GM18867 (cell line): ENCODE data around the gene KCNC1.
A peak's percentile ranks its signal among the peaks of the same experiment; 100 is the strongest.

Experiments used
- ATAC-seq: cut with Tn5 transposase; IDR thresholded peaks from one replicate; pipeline ENCODE4 v1.9.1; 2021; ENCODE audit warnings: mild to moderate bottlenecking, moderate library complexity; ENCODE audit not compliant: unreplicated experiment

Gene KCNC1

DNA sequence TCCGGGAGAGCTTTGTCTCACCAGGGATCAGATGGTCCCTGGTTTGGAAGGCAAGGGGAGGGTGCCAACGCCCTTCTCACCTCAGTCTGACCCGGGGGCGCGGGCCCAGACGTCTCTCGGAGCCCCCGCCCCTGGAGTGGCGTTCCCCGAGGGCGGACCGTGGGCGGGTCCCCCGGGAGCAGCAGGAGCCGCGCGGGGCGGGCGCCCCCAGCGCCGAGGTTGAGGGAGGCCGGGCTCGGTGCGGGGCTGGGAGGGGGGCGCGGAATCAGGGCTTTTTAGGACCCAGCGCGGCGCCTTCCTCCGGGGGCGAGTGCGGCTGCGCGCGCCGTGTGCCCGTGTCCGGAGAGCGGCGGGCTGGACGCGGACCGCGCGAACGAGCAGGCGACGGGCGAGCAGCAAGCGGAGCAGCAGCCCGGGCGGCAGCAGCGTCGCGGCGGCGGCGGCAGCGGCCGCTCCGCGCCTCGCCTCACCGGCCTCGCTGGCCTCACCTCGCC is at the start of gene KCNC1:
KCNC1 (plus strand) TSS at position 364 of the 494 bp plus-strand sequence. CDS start 1,222 bp downstream, outside the sequence.
- ATAC-seq: peak; percentile 18

DNA sequence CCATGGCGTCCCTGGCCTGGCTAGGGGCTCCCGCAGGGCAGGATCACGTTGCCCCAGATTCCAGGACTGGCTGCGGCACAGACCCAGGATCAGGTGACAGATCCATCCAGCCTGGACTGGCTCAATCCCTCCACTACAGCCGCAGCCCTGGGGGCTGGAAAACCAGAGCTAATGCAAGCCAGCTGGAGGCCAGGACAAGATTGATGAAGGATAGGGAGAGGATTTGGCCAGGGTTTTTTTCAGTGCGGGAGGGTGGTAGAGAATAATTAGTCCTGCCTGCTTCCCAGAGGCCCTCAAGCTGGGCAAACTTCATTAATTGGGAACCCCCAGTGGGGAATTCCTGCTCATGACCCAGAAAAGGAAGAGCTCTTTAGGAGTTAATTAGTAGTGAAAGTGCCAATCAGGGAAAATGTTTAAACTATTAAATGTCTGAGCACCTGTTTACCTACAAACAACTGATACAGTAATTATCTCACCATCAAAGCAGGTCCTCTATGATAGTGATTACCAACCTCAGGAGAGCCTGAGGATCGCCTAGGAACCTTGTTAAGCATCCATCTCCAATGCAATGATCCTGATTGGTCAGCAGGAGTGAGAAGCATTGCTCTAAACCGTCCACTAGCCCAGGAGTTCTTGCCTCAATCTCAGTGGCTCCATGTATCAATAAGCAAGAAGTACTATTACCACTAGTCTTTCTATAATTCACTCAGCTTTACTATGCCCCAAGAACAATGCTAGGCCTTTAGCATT is 48.2 kb upstream of the KCNC1 start:
- ATAC-seq: no peak

DNA sequence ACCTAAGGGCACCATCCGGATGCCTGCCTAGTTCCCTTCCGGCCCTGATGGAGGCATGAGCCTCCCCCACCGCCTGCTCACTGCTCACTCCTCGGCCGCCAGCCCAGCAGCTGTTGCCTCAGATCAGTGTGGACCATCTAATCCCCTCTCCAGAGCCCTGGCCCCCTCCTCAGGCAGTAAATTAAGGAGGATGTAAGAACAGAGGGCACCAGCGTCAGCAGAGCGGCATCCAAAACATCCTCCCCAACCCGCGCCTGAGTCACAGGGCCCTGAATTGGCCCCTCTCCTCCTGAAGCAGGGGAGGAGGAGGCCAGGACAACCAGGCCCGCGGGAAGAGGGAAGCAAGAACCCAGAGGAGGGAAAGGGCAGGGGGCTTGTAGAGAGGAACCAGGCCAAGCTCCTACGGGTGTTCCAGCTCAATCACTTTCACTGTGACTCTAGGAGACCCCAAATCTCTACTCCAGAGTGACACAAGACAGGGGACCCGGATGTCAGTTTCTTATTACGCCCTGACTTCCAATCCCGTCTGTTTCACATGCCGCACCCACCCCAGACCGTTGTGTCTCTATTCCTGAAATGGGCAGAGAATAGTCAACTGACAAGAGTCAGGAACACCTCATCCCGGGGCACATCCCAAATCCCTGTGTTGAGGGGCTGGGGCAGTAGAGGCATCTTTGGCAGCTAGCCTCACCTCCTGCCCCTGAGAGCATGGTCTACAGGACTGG is 46.5 kb upstream of the KCNC1 start:
- ATAC-seq: no peak

DNA sequence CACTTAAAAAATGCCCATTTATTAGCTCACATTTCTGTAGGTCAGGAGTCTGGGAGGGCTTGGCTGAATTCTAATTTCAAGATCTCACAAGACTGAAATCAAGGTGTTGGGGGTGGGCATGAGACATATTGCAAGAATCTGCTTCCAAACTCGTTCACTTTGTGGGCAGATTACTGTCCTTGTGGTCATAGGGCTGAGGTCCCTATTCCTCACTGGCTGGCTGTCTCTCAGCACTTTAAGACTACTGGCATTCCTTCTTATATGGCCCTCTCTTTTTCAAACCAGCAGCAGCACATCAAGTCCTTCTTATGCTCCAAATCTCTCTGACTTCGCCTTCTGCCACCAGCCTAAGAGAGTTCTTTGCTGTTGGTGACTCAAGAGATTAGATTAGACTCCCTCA is 43.0 kb upstream of the KCNC1 start:
- ATAC-seq: no peak

DNA sequence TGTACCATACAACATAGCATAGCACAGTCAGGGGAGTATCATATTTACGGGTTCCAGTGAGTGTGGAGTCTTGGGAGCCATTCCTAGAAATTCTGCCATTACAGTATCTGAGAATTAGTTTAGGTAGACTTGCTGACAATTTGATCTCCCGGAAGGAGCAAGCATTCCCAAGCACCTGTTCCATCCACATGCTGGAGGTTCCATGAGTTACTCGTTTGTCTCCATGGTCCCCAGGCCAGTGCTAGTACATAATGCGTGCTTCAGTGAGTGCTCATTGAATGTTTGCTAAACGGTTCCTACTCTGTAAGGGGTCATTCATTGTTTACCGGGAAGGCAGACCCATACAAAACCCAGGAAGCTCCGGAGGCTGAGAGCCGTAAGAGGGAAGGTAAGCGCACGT is 42.6 kb upstream of the KCNC1 start:
- no peak for ATAC-seq

DNA sequence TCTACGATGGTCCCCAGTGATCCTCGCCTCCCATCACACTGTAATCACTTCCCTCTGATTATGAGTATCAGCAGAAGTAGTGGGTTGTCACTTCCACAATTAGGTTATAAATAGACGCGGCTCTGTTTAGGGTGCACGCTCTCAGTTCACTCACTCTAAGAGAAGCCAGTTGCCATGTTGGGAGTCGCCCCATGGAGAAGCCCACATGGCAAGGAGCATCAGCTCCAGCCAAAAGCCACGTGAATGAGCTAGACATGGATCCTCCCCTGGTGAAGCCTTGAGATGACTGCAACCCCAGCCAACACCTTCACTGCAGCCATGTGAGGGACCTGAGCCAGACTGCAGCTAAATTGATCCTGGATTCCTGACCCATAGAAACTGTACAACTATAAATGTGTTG is 41.6 kb upstream of the KCNC1 start:
- ATAC-seq: no peak

DNA sequence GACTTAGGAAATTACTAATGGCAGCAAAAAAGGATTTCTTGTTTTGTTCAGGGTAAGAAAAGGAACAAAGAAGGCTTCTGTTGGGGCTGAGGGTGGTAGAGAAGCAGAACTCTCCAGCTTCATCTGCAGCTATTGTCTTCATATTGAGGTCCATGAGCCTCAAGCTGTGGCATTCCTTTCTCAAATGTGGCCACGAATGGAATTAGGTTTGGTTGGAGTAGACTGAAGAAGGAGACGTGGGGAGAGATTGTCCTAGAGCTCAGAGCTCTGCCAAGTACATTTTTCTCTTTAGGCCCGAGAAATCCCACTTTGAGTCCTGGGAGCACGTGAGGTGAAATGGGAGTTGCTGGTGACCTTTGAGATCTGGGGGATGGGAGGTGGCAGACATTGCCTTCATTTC is 41.0 kb upstream of the KCNC1 start:
- no peak for ATAC-seq

DNA sequence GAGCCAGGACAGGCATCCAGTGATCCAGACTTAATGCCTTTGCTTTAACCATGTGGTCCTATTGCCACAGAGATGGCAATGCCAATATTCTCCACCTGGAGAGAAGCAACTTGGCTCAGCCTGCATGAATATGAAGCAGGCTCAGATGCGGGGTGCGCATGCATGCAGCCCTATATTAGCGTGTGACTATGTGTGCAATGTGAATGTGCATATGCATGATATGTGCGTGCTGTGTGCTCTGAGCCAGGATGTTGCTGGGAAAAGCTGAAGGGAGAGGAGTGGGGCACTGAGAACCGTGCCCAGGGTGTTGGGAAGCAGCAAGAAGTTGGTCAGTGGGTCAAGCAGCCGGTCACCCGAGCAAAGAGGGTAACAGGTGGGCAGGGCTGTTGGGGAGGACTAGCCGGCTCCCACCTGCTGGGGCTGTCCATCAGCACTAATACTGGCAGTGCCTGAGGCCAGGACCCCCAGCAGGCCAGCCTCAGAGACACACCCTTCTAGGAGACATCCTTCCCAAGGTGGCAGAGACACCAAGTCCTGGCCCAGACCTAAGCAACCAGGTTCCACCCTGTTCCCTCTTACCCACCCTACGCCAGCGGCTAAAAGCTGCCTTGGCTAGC is 40.0 kb upstream of the KCNC1 start:
- ATAC-seq: no peak

DNA sequence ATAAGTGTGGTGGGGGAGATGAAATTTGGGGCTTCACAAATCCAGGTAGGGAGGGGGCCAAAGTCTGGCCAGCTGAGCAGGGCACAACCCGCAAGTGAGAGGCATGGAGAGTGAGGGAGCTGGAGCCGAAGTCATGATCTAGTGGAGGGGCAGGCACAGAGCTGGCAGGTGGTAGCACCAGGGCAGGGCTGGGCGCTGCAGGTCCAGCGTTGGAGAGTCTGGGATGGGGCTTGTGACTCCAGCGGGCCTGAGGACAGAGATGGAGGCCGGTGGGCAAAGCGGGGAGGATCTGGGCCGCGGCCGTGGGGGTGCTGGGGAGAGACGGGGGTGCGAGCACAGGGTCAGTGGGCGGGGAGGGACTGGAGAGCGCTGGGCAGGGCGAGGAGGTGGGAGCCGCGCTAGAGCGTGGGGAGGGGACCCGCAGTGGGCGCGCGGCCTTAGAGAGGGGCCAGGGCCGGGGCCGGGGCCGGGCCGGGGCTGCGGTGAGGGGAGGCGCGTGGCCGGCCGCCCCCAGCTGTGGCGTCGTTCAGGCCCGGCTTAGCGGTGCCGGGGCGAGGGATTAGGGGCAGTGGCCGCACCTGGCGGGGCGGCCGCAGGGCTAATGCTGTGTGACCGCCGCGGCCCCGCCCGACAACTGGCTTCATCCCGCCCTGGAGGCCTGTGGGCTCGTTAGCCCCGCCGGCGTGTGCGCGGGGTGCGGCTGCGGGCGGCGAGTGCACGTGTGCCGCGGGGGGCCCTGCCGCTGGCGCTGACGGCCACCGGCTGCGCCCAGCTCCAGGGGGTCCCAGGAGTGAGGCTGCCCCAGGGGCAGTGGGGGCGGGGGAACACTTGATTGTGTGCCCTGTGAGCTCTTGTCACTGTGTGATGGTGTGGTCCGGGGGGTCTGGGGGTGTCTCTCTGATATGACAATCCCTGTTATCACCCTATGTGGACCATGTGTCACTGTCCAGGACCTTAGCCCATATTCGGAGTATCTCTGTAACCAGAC is 38.8 kb upstream of the KCNC1 start:
- no peak for ATAC-seq

DNA sequence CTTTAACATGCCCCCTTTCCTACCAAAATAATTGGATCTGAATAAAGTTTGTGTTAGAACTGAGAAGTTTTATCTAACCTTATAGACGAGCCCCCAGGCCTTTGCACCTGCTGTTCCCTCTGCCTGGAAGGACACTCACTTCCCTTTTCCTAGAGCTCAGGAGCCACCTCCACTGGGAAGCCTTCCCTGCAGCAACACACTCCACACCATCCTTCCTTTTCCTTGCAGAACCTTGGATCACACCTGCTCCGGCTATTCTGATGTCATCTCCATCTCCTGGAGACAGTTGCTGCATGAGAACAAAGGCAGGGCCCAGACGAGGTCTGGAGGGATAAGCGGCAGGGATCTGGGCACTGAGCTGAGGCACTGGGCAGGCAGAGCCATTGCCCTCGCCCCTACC is 37.8 kb upstream of the KCNC1 start:
- no peak for ATAC-seq

DNA sequence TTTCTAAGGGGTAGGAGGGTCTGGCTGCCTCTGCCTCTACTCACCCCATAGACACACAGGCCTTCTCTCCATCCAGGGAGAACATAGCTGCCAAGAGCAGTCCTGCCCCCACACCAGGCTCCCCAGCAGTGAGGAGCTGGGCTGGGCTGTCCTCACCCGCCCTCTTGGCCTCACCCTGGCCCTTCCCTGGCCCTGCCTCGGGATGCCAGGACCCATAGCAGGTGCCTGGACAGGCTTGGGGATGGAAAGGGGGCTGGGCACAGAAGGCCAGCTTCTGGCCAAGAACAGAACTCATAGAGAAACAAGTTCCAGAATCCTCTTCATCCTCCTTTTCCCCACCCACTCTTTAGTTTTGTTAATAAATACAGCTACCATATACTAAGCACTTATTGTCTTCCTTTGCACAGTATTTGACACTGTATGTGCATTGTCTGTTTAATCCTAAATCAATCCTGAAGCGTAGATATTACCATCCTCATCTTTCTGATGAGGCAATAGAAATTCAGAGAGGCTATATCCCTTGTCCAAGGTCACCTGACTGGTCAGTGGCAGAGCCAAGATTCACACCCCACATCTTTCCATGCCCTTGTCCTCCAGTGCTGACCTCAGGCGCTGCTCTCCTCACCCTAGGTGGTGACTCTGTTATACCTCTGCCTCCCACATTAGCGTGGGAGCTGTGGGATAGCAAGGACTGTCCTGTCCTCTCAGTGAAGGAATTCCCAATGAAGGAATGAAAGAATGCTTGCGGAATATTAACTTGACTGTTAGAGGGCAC is 37.2 kb upstream of the KCNC1 start:
- no peak for ATAC-seq

DNA sequence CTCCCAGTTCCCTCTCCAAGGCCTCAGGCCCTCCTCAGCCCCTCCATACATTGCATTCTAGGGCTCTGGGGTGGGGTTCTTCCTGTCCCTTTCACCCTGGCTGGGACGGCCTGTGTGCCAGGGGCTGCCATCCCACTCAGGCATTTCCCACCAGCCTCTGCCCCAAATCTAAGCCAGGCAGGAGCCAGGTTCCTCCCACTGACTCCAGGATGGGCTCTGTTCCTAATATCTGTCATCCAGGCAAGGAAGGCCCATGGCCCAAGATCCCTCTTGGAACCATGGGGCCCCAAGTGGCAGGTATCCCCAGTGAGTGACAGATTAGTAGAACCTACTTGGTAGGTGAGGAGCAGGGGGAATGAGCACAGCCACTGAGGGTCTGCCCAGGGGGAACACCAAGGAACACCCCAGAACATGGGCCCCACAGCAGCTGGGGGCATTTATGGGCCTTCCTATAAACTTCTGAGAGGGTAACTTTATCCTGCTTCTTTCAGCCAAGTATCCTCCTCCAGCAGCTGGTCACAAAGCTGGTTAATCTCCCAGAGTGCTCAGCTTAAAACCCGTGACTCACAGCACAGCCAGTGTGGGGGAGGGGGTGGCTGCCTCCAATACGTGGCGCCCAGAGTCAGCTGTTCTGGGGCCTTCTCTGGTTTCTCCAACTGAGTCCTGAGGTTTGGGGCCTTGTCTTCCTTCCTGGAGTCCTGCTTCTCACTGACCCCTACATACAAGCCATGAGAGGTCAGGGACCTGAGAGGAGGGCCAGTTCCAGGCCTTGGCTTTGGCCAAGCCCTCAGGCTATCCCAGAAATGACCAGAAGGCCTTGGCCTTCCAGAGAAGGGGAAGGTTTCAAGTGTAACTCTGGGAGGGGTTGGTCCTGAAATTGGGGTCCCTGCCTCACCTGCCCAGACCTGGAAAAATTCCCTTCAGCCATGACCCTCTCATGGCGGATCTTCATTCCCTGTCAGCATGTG is 35.1 kb upstream of the KCNC1 start:
- no peak for ATAC-seq

DNA sequence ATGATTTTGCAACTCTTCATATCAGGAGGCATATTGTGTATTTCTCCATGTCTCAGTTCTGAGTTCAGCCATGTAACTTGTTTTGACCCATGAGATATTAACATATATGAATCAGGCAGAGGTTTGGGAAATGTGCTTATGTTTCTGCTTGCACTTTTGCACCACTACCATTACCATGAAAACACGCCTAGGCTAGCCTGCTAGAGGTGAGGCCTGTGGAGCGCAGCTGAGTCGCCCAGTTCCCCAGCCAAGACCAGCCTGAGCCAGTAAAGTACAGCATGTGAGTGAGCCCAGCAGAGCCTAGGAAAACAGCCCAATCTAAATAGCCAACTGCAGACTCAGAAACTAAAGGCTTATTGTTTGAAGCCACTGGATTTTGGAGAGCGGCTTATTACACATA is 33.6 kb upstream of the KCNC1 start:
- no peak for ATAC-seq

DNA sequence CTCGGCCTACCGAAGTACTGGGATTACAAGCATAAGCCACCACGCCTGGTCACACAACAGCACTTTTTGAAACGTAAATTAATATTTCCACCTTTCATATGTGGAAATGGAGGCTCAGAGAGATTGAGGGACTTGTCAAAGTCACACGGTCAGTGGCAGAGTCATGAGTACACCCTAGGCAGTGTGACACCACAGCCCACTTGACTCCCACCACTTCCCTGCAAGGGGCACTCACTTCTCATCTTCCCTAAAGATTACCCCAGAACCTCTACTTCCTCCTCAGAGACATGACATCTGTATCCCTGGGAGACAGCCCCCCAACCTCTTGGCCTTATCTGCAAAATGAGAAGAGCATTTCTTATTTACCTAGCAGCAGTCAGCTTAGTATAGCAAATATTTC is 31.7 kb upstream of the KCNC1 start:
- no peak for ATAC-seq

DNA sequence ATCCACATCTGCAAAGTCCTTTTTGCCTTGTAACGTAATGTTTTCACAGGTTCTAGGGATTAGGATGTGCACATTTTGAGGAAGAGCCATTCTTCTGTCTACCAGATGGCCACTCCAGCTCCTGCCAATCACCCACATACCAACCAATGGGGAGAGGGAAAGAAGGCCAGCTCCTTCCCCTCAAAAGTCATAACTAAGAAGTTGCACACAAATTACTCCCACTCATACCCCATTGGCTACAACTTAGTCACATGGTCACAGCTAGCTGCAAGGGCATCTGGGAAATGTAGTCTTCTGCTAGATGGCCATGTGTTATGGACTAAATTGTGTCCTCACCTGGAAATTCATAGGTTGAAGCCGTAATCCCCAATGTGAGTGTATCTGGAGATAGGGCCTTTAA is 30.6 kb upstream of the KCNC1 start:
- peak; percentile 58 for ATAC-seq

DNA sequence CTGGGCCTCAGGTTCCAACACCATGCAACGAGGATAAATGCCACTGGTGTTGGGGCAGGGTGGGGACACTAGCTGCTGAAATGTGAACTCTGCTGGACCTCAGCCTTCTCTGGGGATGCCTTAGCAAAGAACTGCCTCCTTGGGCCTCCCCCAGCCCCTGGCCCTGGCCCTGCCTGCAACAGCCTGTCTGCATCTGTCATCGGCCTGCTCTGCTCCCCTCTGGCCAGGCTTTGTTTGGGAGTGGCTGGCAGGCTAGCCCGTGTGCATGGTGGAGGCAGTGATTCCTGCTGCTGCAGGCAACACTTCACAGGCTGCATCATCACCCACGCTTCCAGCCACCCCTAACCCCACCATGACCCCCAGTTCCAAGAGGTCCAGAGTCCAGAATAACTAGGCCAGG is 26.8 kb upstream of the KCNC1 start:
- ATAC-seq: no peak

DNA sequence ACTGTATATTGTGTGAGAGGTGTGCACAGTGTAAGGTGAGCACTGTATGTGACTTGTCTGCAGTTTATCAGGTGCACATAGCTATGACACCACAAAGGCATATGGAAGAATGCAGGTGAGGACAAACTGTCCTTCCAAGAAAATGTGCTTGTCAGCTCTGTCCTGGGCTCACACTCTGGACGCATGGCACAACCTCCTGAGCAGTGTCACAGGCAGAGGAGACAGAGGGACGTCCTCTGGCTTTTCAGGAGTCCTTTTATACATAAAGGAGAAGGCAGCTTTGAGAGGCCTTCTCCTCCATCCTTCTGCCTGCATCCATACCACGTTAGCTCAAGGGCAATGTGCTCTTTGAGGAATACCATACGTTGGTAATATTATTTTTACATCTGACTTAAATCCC is 22.7 kb upstream of the KCNC1 start:
- no peak for ATAC-seq

DNA sequence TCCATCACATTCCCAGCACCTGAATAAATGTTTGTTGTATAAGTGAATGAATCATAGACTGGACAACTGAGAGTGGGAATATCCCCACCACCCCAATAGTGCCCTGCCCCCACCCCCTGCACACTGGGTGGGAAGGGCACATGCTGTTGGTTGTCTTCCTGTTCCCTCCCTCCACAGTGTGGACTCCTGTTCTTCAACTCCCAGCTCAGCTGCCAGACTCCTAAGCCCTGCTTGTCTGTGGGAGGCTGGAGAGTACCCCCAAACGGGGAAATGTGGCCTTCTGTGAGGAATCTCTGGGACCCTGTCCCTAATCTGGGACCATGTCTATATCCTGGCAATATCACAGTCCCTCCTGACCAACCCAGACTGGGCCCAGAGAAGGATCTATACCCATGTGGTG is 20.7 kb upstream of the KCNC1 start:
- no peak for ATAC-seq

DNA sequence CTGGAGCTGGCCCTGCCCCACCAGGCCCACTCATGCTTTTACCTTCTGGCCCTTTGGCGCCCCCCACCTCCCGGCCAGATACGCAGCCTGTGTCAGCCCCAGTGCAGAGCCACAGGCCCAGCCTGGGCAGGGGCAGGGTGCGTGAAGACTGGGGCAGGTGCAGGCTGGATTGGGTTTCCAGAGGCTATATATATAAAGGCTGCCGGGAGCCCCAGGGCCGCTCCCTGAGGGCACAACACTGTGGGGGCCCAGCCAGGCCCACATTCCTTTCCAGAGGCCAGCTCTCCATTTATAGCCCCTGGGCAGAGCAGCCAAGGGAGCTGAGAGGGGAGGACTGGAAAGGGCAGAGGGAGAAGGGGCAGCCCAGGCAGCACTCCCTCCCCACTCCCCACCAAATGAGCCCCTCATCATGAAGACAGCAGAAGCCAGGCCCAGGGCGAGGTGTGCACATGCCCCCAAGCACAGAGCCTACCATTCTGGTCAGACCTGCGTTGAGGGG is 20.2 kb upstream of the KCNC1 start:
- no peak for ATAC-seq
